ENCODE results near the gene JCHAIN.

The JCHAIN gene

DNA sequence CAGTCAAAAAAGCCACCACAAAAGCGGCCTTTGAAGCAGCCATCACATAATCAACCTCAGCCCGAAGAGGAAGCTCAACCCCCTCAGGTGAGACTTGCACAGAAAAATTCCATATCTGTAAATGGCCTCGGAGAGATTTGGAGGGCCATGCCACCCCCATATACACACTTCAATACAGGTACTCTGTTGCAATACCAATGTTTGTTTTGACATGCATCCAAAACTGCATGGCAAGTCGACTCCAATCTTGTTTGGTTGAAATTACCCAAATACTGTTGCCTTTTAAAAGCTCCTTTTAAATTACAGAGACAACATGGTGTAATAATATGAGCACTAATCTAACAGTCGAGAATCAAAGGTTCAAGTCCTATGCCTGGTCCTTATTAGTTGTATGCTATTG lies 31.8 kb downstream of the JCHAIN start:
- no peak for DNase-seq

DNA sequence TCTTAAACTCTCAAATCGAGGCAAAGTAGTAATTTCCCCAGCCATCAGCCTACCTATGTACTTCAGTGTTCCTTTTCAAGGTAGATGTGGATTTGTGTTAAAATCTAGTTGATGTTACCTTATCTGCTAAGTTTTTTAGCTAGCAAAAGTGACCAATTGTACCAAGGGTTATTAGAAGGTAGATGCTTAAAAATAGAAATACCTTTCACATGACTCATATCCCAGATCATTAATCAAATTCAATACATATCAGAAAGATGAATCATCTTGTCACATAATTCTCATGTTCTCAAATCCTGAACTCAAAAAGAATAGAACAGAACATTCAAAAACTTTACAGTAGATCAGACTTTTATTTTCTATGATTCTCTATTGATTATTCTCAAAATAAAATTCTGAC lies 34.3 kb downstream of the JCHAIN start:
- DNase-seq: no peak

DNA sequence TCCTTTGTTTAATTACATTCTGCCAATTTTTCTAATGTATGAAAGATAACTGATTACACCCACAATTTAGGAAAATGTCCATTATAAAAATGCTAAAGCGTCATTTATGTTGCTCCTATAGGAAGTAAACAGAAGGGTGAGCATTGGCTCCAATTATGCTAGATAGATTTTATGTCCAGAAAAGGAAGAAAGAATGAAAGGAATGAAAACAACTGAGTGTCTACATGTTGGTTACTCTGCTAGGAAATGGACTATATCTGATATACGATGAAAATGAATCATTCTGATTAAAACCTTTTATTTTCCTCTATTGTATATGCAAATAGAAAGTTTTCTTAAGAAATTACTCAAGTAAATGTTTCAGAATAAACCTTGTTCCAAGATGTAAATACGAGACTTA lies 36.1 kb downstream of the JCHAIN start:
- DNase-seq: no peak

DNA sequence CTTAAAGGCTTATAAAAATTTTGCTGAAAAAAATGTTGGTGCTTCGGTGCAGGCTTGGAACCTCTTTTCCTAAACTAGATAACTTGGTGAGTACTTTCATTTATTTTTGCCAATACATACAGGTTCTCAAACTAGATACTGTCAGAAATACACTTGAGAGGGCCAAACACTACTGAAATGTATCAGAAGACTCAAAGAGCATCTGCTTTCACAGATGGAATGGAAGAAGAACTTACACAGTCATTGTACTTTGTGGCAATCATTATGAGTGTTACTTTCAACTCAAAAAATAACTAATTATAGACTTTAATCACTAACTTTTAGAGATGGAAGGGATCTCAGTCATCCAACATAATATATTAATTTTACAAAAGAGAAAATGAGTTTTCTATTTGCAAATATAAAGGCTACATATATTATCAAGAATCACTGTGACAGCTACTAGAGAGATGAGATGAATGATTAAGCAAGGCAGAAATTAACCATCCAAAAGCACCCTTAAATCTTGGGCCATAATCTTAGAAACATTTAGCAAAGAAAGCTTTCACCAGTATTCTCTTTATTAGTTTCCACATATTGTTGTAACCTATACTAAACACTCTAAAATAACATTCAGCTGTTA lies 36.7 kb downstream of the JCHAIN start:
- no peak for DNase-seq

DNA sequence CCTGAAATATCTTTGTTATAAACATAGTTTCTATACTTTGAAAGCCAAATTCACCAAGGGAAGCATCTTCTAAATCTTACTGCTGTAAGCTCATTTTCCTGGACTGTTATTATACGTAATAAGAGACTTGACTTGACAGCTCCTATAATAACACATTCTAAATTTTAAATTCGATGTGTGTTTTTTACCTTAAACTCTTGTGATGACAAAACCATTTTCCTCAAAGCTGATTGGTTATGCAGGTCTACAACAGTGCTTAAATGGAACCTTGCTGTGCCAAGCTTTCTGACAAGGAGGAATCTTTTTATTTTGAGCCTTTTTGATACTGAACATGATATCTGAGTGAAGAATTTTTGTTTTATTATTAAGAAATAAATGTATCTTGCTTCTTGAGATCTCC lies 37.9 kb downstream of the JCHAIN start, which contains the start of gene ENAM:
Gene ENAM (plus strand): TSS at position 301 of the 400 bp plus-strand sequence. CDS start 757 bp downstream, outside the sequence.
- no peak for DNase-seq

DNA sequence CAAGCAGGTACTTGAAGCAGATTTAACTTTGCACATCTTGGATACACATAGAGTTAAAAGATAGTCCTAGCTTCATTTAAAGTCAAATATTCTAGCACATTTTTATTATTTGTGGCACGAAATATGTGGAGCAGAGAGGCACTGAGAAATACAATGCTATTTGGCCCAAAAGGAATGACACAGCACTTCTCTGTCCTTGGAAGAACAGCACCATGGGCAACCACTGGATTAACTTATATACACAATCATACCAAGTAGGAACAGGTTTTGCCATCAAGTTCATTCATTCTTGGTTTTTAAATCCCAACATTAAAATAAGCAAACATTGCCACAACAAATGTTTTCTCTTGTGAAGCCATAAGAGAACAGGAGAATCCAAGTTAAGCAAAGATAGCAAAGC lies 38.7 kb downstream of the JCHAIN start:
- no peak for DNase-seq

DNA sequence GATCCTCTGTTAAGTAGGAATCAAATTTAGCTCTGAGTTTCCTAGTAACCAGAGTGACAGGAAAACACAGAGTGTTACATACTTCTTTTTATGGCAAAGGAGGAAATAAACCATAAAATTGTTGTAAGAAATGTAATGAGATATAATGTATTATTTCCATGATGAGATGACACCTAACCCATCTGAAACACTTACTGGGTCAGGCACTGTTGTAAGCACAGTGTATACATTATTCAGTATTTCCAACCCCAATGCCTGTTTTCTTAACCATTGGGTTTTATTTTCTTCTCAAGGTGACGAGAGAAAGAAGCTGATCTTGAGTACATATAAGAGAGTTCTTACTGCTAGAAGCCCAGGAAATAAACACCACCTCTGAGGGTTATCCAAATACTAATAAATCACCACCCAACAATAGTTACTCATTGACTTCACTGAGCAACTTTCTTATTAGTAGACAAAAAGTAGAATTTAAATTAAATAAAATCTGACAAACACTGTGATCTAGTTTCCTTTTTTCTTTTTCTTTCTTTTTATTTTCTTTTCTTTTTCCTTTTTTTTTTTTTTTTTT lies 42.0 kb downstream of the JCHAIN start:
- no peak for DNase-seq

DNA sequence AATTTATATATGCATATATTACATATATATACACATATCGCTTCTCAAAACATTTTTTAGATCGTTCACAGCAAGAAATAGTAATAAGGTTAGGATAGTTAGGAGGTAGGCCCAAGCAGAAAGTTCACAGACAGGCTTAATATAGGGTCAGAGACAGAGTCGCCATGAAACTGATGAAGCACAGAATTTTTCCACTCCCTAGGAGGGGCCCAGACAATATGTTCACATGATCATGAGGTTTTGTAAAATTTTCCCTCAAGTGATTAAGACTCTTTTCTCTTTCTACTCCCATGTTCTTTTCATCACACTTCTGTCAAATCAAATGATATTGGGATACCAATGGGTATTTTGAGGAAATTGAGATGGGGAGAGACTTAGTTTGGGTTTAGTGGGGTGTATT lies 43.0 kb downstream of the JCHAIN start:
- DNase-seq: no peak

DNA sequence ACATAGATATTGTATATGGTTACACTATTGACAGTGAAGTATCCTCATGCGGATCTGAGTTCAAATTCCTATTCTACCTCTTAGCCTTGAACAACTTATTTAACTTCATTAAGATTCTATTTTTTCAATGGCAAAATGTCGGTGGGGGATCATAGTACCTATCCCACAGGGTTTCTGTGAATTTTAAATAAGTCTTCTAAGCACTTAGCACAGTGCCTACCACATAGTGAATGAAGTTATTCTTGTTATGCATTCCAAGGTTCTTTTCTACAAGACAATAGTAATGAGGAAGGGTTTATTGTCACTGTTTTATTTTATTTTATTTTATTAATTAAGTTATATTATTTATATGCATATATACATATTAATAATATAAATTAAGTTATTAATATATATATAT lies 46.5 kb downstream of the JCHAIN start:
- no peak for DNase-seq

DNA sequence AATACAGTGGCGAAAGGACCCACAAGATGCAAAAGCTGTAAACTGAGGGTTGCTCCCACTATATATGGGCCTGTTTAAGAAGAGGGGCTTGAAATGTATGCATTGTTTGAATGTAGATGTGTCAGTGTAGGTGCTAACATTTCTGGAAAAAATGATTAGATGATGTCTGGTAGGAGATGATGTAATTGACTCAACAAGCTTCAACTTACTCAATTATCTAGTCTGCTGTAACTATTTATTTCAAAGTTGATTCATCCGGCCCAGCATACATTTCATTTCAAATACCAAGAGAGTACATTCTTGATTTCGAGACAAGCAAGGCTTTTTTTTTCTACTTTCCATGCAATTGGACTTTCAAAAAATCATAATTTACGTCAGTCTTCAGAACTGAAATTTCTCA lies 47.0 kb downstream of the JCHAIN start:
- no peak for DNase-seq

DNA sequence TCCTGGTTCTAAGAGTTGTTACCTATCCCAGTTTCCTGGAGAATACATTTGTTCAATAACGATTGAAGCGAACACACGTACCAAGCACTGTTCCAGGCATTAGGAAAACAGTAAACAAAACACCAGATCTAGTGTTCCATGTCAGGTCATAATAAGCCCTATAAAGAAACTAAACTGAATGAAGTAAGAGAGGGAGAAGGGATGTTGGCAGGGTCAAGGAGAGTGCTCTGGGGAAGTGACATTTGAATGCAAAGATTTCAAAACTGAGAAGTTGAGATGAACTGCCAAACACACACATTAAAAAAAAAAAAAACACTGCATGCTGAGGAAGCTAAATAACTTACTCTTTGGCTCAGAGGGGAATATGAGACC lies 52.1 kb downstream of the JCHAIN start:
- no peak for DNase-seq

DNA sequence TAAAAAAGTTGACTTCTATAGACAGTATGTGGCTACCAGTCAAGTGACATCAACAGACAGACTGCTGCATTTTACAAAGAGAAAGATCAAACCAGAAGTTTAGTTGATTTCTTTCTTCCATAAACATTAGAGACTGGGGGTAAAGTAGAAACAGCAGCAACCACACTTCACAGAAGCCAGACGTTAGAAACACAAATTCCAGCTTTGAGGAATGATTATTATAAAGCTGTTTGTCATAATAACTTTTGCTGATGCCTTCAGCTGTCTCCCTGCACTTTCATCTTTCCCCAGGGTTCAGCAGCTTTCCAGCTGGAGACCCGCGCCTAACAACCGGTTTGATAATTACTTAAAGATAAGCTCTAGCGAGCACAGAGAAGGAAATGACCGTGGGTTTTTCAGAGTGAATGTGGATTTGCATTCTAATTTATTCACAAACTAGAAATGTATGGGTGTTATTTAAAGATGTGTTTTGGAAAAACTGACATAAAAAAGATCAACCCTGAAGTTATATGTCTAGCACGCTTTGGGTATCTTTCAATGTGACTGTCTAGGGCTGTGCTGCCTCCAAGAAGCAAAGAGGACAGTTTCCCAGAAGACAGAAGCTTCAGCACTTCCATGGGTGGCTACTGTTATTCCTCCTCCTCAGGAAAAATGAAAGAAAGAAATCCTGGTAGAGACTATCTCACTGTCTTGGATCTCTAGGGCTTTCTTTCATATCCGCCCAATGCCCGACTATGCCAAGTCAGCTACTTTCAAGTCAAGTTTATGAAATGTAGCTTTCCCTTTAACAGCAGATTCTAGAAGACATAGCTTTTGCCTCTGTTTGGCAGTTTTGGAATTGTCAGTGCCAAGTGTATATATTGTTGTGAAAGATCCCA lies 52.8 kb downstream of the JCHAIN start:
- DNase-seq: no peak

DNA sequence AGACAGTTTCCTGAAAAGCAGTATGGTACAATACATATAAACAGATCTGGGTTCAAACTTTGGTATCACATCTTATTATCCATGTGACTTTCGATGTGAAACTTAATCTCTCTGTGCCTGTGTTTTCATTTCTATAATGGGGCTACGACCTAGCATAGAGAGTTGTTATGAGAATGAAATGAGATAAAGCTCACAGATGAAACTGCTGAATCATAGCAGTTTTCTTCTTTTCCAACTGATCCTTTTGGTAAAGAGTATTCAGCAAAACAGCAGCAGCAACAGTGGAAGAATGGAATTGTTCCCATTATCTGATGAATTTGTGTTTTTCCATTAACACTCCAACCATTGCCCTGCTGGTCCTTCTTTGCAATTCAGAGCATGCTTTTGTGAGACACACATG lies 58.0 kb downstream of the JCHAIN start:
- DNase-seq: no peak

DNA sequence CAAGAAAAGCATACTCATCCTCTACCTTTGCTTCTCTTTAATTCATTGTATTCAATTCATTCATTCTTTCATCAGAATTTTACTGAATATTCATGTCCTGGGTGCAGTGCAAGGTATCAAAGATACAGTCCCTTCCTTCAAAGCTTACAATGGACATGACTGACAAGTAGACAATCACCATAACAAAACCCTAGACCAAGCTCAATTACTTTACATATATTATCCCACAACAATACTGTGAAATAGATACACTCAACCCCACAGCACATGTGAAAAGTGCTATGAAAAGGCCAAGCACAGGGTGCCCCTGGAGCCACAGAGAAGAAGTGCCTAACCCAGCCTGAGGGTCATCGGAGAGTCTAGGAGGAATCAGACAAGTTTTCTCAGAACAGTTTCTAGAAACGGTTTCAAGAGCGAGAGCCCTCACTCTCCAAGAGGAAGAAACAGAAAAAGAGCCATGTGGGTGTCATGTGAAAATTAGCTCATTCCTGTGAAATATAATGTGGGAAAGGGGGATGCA lies 58.9 kb downstream of the JCHAIN start:
- no peak for DNase-seq

DNA sequence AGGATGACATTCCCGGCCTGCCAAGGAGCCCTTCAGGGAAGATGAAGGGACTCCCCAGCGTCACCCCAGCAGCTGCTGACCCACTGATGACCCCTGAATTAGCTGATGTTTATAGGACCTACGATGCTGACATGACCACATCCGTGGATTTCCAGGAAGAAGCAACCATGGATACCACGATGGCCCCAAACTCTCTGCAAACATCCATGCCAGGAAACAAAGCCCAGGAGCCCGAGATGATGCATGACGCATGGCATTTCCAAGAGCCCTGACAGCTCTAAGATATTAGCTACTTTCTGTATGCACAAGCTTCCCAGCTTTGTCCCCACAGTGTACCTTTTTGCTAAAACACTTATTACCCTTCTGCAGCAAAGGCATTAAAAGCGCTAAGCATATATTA lies 59.8 kb downstream of the JCHAIN start:
- DNase-seq: no peak

Measured in CD4-positive, alpha-beta T cell treated with Interleukin-4 for 4 hours (primary cell).